SIG-M5 (cell line): Measurements from ENCODE around the gene ENSA.
"Not testable (repeated sequence)": the region's sequence is repeated elsewhere in the genome, so short reads cannot be mapped to it uniquely, and the experiment has no call there.

ENCODE experiments used
- DNase-seq: peaks from one replicate; lab custom pipeline; 2025; lab: John Stamatoyannopoulos, UW

ENSA gene

GRCh38 chr1:150580966-150581365, 48.4 kb downstream of the ENSA start:
- not testable (repeated sequence) for DNase-seq

DNA sequence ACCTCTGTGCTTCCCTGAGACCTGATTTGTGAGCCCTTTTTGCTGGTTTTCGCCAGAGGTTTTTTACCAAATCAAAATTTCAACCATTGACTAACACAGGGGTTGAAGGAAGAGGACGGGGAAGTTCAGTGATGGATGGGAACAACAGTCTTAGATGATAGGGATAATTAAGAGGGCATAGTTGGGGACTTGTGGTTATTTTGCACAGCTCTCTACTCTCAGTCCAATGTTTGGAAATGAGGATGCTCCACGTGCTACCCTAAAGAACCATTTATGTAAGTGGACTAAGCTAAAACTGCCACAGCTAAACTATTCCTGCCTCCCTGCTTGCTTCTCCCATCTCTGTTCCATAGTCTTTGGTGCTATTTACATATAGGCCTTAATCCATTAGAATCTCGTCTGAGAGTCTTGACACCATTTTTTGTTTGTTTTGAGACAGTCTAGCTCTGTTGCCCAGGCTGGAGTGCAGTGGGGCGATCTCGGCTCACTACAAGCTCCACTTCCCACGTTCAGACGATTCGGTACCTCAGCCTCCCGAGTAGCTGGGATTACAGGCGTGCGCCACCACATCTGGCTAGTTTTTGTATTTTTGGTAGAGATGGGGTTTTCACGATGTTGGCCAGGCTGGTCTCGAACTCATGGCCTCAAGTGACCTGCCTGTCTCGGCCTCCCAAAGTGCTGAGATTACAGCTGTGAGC, 49.3 kb downstream of the ENSA start:
- DNase-seq: no peak

GRCh38 chr1:150579110-150579944, 50.1 kb downstream of the ENSA start, which contains the start of gene MCL1:
TSS of gene MCL1 (minus strand) at chr1:150579610. CDS start at chr1:150579530, 80 bp downstream.
- DNase-seq: peak; percentile 86

GRCh38 chr1:150578272-150579109, 50.9 kb downstream of the ENSA start:
- no peak for DNase-seq

DNA sequence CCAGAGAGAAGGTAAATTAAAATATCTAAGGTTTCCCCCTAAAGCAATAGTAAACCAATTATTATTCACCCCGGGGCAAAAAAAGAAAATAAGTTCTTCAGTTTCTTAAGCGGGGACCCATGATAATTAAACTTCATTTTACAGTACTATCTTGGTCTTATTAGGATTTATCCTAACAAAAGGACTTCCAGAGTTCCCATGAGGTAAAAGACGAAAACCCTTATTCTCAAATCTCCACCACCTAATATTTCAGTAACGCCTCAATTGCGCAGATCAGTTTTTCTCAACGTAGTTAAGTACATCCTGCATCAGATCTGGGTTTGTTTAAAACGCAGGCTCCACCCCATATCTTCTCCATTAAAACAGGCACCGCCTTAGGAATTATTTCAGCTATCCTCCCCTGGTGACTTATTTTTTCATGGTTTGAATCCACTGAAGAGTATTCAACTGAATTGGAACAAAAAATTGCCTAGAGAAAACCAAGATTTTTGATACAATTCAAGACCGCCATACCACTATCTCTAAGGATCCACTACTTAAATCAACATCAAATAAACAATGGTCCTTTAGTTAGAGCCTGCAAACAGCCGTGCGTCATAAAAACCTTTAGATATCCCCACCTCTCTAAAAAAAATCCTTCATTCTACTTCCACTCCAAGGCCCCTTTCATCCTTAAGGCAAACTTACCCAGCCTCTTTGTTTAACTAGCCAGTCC, 51.7 kb downstream of the ENSA start:
- DNase-seq: no peak

GRCh38 chr1:150576794-150577556, 52.4 kb downstream of the ENSA start:
- DNase-seq: no peak

DNA sequence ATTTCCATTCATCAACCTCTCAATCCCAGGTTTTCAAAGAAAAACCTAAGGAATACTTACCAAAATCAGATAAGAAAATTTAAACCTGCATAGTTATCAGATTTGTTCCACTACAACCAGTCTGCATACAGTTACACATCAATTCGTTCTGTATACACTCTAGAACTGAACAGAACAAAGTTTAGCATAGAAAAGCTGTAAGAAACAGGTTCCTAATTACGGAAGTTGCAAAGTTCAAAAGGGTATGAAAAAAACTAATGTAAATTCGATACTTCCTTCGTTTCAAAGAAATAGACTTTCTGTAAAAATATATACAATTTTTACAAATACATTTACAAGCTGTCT, 53.1 kb downstream of the ENSA start:
- DNase-seq: no peak

DNA sequence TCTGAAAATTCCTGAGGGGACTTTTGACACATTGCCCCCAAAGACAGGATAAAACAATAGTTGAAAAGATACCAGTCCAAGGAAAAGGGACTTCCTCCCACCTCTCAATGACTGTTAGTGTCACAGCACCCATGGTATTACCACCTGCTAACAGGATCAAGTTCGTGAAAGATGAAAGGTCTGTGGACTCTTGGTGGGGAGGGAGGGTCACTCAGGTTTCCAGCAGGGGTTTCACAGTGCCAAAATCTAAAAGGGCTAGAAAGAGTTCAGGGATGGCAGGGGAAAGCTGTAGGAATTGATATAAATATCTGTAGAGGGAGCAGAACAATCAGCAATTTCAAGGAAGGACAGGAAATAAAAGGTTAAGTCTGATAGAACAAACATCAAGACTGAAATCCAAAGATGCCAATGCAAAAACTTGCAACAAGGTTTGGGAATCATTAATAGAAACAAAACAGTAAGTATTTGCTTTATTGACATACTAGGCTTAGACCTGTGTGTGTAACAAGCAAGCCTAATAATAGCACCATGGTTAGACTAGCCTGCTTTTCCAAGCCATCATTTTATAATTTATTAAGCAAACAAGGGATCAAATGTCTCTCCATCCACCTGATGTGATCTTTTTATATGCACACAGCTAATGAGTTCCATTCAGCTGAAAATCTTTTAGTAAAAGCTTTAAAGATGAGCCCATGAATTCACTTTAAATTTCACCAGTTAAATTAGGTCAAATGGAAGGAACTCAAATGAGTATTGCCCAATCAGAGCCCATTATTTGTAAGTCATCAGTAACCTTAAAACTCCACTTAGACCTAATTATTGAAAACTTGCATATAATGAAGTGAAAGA, 53.7 kb downstream of the ENSA start:
- no peak for DNase-seq

GRCh38 chr1:150575072-150575489, 54.3 kb downstream of the ENSA start:
- DNase-seq: no peak

DNA sequence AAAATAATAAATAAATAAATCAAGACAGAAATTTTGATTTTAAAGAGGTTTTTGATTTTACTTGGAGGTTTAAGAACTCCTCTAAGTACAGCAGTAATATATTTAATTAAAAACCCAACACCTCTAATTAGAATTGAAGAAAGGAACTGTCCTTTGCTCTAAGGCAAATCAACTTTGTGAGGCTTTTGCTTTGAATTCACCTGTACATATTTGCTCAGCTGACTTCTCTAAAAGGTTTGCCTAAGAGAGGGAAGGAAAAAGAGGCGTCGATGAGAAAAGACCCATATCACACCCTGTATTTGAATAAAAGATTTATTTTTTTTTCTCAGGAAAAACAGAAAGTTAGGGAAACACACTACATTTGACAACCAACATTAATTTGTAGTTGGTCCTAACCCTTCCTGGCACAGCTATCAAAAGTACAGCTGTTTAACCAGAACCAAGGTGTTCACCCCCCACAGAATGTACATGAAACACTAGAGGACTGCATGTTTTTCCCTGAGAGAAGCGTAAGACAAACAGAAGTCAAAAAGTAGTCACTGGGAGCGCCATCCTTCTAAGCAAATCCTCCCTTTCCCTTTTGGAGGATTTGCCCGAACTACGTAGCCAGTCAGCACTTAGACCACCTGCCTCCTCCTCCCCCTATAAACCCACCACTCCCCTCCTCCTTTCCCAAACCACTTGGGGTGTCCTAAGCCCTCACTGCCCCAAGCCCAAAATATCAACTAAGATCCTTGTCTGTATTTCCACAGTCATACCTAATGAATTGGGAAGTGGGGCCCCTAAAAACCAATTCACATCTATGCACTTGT, 54.9 kb downstream of the ENSA start:
- DNase-seq: no peak

DNA sequence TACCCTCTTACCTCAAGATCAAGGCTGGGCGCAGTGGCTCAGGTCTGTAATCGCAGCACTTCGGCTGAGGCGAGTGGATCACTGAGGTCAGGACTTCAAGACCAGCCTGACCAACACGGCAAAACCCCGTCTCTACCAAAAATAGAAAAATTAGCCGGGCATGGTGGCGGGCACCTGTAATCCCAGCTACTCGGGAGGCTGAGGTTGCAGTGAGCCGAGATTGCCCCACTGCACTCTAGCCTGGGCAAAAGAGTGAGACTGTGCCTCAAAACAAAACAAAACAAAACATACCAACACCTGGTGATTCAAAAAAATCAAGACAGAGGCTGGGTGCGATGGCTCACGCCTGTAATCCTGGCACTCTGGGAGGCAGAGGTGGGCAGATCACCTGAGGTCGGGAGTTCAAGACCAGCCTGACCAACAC, 55.8 kb downstream of the ENSA start:
- DNase-seq: not testable (repeated sequence)

DNA sequence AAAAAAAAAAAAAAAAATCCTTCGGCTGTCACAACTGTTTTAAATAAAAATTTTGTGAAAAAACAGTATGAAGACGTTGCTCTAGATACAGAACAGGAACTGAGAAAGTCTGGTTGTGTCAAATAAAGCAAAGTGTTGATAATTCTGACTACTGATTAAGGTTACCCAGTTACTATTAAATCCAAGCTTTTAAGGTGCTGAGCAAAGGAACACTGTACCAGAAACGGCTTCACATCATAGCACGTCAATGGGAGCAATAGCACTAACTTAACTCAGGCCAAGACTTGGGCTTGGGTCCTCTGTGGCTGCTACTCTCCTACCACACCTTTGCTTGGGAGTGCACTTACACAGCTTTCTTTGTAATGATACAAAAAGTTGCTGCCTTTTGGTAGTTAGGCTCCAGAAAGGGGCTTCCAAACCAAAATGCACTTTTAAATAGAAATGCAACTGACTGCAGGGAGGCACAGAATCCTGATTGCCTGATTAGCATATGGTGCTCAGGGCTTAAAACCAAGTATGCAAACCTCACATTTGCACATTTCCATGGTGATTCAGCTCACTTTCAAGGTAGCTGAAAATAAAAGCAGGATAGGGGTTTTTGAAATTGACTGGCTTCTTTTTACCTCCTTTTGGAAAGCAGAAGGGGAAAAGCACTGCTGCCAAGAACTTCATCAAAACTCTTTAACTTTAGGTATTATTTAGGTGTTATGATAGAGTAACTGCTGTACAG, 56.3 kb downstream of the ENSA start:
- DNase-seq: no peak
